Keratinocyte (primary cell): ENCODE results near the gene ITPR1. TPM values are rescaled to one million over a fixed set of nuclear protein-coding genes. Genes with fewer than 3 reads are reported as not detected.

Source experiments
- DNase-seq: peaks from one replicate; pipeline ENCODE4 v3.0.0-alpha.2; 2011; ENCODE audit warnings: low read depth, missing footprints, low spot score
- FAIRE-seq: peaks from 2 replicates; lab custom pipeline; 2011; peaks lifted over from hg19 to GRCh38; lab: Jason Lieb, UNC
- H2AFZ ChIP-seq: 2 replicates; pipeline ENCODE4 v1.6.0; 2012; ENCODE audit warnings: low read length, control low read depth, inconsistent platforms; ENCODE audit not compliant: control insufficient read depth
- H3K27ac ChIP-seq: 2 replicates; pipeline ENCODE4 v1.5.1; 2011; ENCODE audit warnings: low read length; ENCODE audit not compliant: control insufficient read depth, insufficient read depth
- H3K27me3 ChIP-seq: 3 replicates; pipeline ENCODE4 v1.6.0; 2011; ENCODE audit warnings: low read length; ENCODE audit not compliant: control insufficient read depth, insufficient read depth; ENCODE audit errors: extremely low read depth
- H3K36me3 ChIP-seq, 2 experiments: 2 replicates in 1 of 2; 3 replicates in 1 of 2; pipeline ENCODE4 v1.5.1; 2011; ENCODE audit warnings: low read length in 2 of 2, mild to moderate bottlenecking in 1 of 2; ENCODE audit not compliant: control insufficient read depth in 2 of 2, insufficient read depth in 2 of 2; ENCODE audit errors: extremely low read depth in 1 of 2
- H3K4me1 ChIP-seq: 3 replicates; pipeline ENCODE4 v1.5.1; 2011; ENCODE audit warnings: low read length; ENCODE audit not compliant: control insufficient read depth, insufficient read depth; ENCODE audit errors: extremely low read depth
- H3K4me2 ChIP-seq: 3 replicates; pipeline ENCODE4 v1.6.0; 2011; ENCODE audit warnings: low read depth, low read length; ENCODE audit not compliant: control insufficient read depth, insufficient read depth; ENCODE audit errors: extremely low read depth
- H3K4me3 ChIP-seq, 3 experiments: fragments of 200-600 bp in 1 of 3; sonication (generic) in 1 of 3; 2 replicates in 2 of 3; 3 replicates in 1 of 3; pipeline ENCODE4 v1.5.1; 2011 to 2016; ENCODE audit warnings: low read length in 3 of 3, mild to moderate bottlenecking in 3 of 3, control low read depth in 2 of 3, inconsistent platforms in 1 of 3, low read depth in 1 of 3, mixed read lengths in 1 of 3, mixed run types in 1 of 3, moderate library complexity in 1 of 3; ENCODE audit not compliant: control insufficient read depth in 2 of 3, insufficient read depth in 2 of 3; ENCODE audit errors: extremely low read depth in 1 of 3
- H3K79me2 ChIP-seq: 2 replicates; pipeline ENCODE4 v1.6.0; 2012; ENCODE audit warnings: low read length; ENCODE audit not compliant: control insufficient read depth, insufficient read depth
- H3K9ac ChIP-seq: 3 replicates; pipeline ENCODE4 v1.6.0; 2011; ENCODE audit warnings: low read length; ENCODE audit not compliant: control insufficient read depth, insufficient read depth; ENCODE audit errors: extremely low read depth
- H3K9me1 ChIP-seq: 3 replicates; pipeline ENCODE4 v1.6.0; 2011; ENCODE audit warnings: low read length; ENCODE audit not compliant: control insufficient read depth, insufficient read depth; ENCODE audit errors: extremely low read depth
- H3K9me3 ChIP-seq: 2 replicates; pipeline ENCODE4 v1.5.1; 2012; ENCODE audit warnings: low read depth, low read length; ENCODE audit not compliant: control insufficient read depth
- H4K20me1 ChIP-seq: 3 replicates; pipeline ENCODE4 v1.6.0; 2011; ENCODE audit warnings: low read length; ENCODE audit not compliant: control insufficient read depth, insufficient read depth; ENCODE audit errors: extremely low read depth
- CTCF ChIP-seq, 3 experiments: IDR thresholded peaks in 1 of 3; conservative IDR thresholded peaks in 1 of 3; optimal IDR thresholded peaks in 1 of 3; 2 replicates in 2 of 3; 3 replicates in 1 of 3; pipeline versions ENCODE3 to v1.5.1; 2011; ENCODE audit warnings: low read length in 3 of 3, mild to moderate bottlenecking in 3 of 3, moderate library complexity in 2 of 3, control low read depth in 1 of 3, inconsistent platforms in 1 of 3; ENCODE audit not compliant: insufficient read depth in 2 of 3; ENCODE audit errors: extremely low read depth in 1 of 3
- EZH2 ChIP-seq: IDR thresholded peaks from one replicate; pipeline ENCODE4 v1.6.1; 2012; ENCODE audit warnings: inconsistent platforms, mild to moderate bottlenecking, low read length, moderate library complexity
- dilution Hi-C: fragments of 300-500 bp; cut with MboI; formaldehyde crosslinking; loops from one replicate; pipeline ENCODE4 v1.7.0; 2020; ENCODE audit warnings: low sequenced_read_pairs; ENCODE audit not compliant: extremely low pct_ligation_motif_present
- polyA plus RNA-seq, 5 experiments: library from polyadenylated mRNA; depleted of rRNA in 3 of 5; stranded (reverse) in 3 of 5; stranded (forward) in 1 of 5; unstranded in 1 of 5; fragments of >200 nt; gene quantifications; 1 replicate in 1 of 5; 2 replicates in 3 of 5; 3 replicates in 1 of 5; pipeline versions ENCODE4 v1.2.1 to v1.2.3, GENCODE V29; 2011 to 2012; ENCODE audit warnings: missing spikeins in 2 of 5, low read depth in 1 of 5, low replicate concordance in 1 of 5

ITPR1 gene
- polyA plus RNA-seq, 1 donor (not counting 4 experiments of a cell fraction or from before 2014, with no cell fraction given) = 3.5 TPM

GRCh38 chr3:4862973-4863372, 369.8 kb downstream of the ITPR1 start:
- no peak overlapping the region for H2AFZ ChIP-seq
- no peaks in the 10 kb centered on the region for H4K20me1 ChIP-seq
- dilution Hi-C loops = no loop called here
- H3K4me1 ChIP-seq = peaks cover 17% of the 10 kb centered on the region
- H3K79me2 ChIP-seq = no peaks in the 10 kb centered on the region
- FAIRE-seq (no peak), DNase-seq (no peak)
- no peak overlapping the region for H3K4me3 ChIP-seq
- H3K36me3 ChIP-seq = no peaks in the 10 kb centered on the region
- no peak overlapping the region for H3K4me2 ChIP-seq
- TF ChIP-seq EZH2 (no peak), CTCF (optimal IDR thresholded peaks at IDR 0.05 in 1 of 3, IDR thresholded peaks at IDR 0.05 in 1 of 3, conservative IDR thresholded peaks at IDR 0.05 in 1 of 3; ENCODE audit: extremely low read depth in 1 of 3, insufficient read depth in 2 of 3, low read length in 3 of 3) (no peak)
- H3K27me3 ChIP-seq = no peaks in the 10 kb centered on the region
- H3K9me1 ChIP-seq = no peaks in the 10 kb centered on the region
- no peaks in the 10 kb centered on the region for H3K9me3 ChIP-seq
- H3K27ac ChIP-seq = no peak overlapping the region
- no peak overlapping the region for H3K9ac ChIP-seq

- no peak overlapping the region for H3K4me3 ChIP-seq
- H3K36me3 ChIP-seq = no peaks in the 10 kb centered on the region
- DNase-seq (no peak), FAIRE-seq (no peak)
- no peak overlapping the region for H3K4me2 ChIP-seq
- no peak overlapping the region for H3K9ac ChIP-seq
- no peaks in the 10 kb centered on the region for H3K9me3 ChIP-seq
- dilution Hi-C loops = no loop called here
- no peaks in the 10 kb centered on the region for H4K20me1 ChIP-seq
- H3K9me1 ChIP-seq = no peaks in the 10 kb centered on the region
- no peaks in the 10 kb centered on the region for H3K79me2 ChIP-seq
- no peak overlapping the region for H2AFZ ChIP-seq
- H3K27me3 ChIP-seq = no peaks in the 10 kb centered on the region
- no peak for TF ChIP-seq CTCF (optimal IDR thresholded peaks at IDR 0.05 in 1 of 3, IDR thresholded peaks at IDR 0.05 in 1 of 3, conservative IDR thresholded peaks at IDR 0.05 in 1 of 3; ENCODE audit: extremely low read depth in 1 of 3, insufficient read depth in 2 of 3, low read length in 3 of 3)
- no peak for TF ChIP-seq EZH2
- H3K27ac ChIP-seq = no peak overlapping the region
- H3K4me1 ChIP-seq = peaks cover 18% of the 10 kb centered on the region
Observed at GRCh38 chr3:4864503-4864902, 371.4 kb downstream of the ITPR1 start.
